ENCODE measurements around the gene HSFX3.

GRCh38 chrX:149569770-149570169, 20.0 kb upstream of the HSFX3 start:
- TF ChIP-seq EZH2 (optimal IDR thresholded peaks at IDR 0.05; ENCODE audit: low read depth, low read length) (no peak), CTCF (IDR thresholded peaks at IDR 0.05; ENCODE audit: low read length) (no peak), EZH2phosphoT487 (IDR thresholded peaks at IDR 0.05; ENCODE audit: low read length) (no peak)

Data from MM.1S (cell line).